Lung (tissue), 12 donors: Measurements from ENCODE around the gene ITPK1. TPM values are rescaled to one million over a fixed set of nuclear protein-coding genes. Genes with fewer than 3 reads are reported as not detected.

Experiments
- ATAC-seq: fragments of 200-7000 bp; cut with Tn5 transposase; one replicate; pipeline ENCODE4 v1.9.1; 2020; ENCODE audit warnings: moderate number of reproducible peaks; ENCODE audit not compliant: insufficient read depth, low FRiP score
- DNase-seq, 3 donors: peaks; one replicate each; pipeline ENCODE4 v3.0.0-alpha.2; 2013 to 2017
- H3K27ac ChIP-seq, 2 donors: one replicate each; pipeline ENCODE4 v1.5.1; 2013; ENCODE audit warnings: mild to moderate bottlenecking in 2 of 2, moderate library complexity in 2 of 2, control low read depth in 1 of 2, inconsistent platforms in 1 of 2, low read depth in 1 of 2, low read length in 1 of 2
- H3K27me3 ChIP-seq, 3 donors: one replicate each; pipeline ENCODE4 v1.5.1; 2013; ENCODE audit warnings: low read length in 2 of 3; ENCODE audit not compliant: control insufficient read depth in 3 of 3, insufficient read depth in 3 of 3
- H3K36me3 ChIP-seq, 4 donors: one replicate each; pipeline ENCODE4 v1.5.1; 2013; ENCODE audit warnings: low read length in 4 of 4, mild to moderate bottlenecking in 1 of 4, moderate library complexity in 1 of 4; ENCODE audit not compliant: control insufficient read depth in 4 of 4, insufficient read depth in 4 of 4
- H3K4me1 ChIP-seq, 5 donors: one replicate each; pipeline ENCODE4 v1.5.1; 2013; ENCODE audit warnings: low read length in 5 of 5, mild to moderate bottlenecking in 2 of 5, moderate library complexity in 1 of 5; ENCODE audit not compliant: control insufficient read depth in 5 of 5, insufficient read depth in 5 of 5
- H3K4me3 ChIP-seq: one replicate; pipeline ENCODE4 v1.5.1; 2013; ENCODE audit warnings: mild to moderate bottlenecking, control low read depth, moderate library complexity
- H3K9ac ChIP-seq, 2 donors: one replicate each; pipeline ENCODE4 v1.5.1; 2013; ENCODE audit warnings: low read length in 2 of 2, control low read depth in 1 of 2; ENCODE audit not compliant: insufficient read depth in 1 of 2
- H3K9me3 ChIP-seq, 4 donors: one replicate each; pipeline ENCODE4 v1.5.1; 2013; ENCODE audit warnings: low read length in 3 of 4, mild to moderate bottlenecking in 1 of 4, moderate library complexity in 1 of 4; ENCODE audit not compliant: control insufficient read depth in 4 of 4, insufficient read depth in 3 of 4
- CTCF ChIP-seq: IDR thresholded peaks from 2 replicates; pipeline ENCODE4 v1.5.1; 2012; ENCODE audit warnings: mild to moderate bottlenecking; ENCODE audit errors: control extremely low read depth, extremely low read depth
- WGBS, 2 donors: extraction: QIAGEN DNeasy Blood & Tissue Kit; methylation state at CpG; one replicate each; pipeline ENCODE4 v1.1.7; 2013; 5-methylcytosine and 5-hydroxymethylcytosine counted together
- polyA plus RNA-seq, 2 donors: library from polyadenylated mRNA; stranded (reverse); fragments of 200-250 nt; gene quantifications; one replicate each; pipeline ENCODE4 v1.2.1, GENCODE V29; 2013
- total RNA-seq, 2 donors: library from RNA; depleted of rRNA in 1 of 2; stranded (reverse); fragments of >200 nt in 1 of 2; gene quantifications; one replicate each; pipeline ENCODE4 v1.2.1, GENCODE V29; 2014 to 2021
- donor health status: control.
- donor health status: control.
- donor health status: Bipolar disorder and iron deficiency.
- donor health status: healthy.
- donor health status: DM: yes; HTN: yes; CAD: no.

ITPK1 gene
- total and polyA plus RNA-seq, 4 donors: 17.5 to 99.4 (median 45.3) TPM

GRCh38 chr14:92917956-92918355, 197.8 kb downstream of the ITPK1 start:
- DNase-seq (no peak), ATAC-seq (no peak)
- WGBS, 2 donors: 82 to 88% methylated on average over 7 of the region's 7 CpGs

GRCh38 chr14:92917041-92917940, 198.4 kb downstream of the ITPK1 start:
- 74 to 80% methylated on average over 14 of the region's 14 CpGs for WGBS, 2 donors
- no peak for TF ChIP-seq CTCF
- H3K27ac ChIP-seq: no peak overlapping the region
- H3K4me3 ChIP-seq: no peak overlapping the region
- H3K36me3 ChIP-seq: no peaks in the 10 kb centered on the region
- H3K27me3 ChIP-seq: peaks cover 0 to 5% (median 0%) of the 10 kb centered on the region in 3 donors
- no peak overlapping the region for H3K9ac ChIP-seq
- DNase-seq (no peak), ATAC-seq (no peak)
- H3K9me3 ChIP-seq: peaks cover 0 to 6% (median 0%) of the 10 kb centered on the region in 4 donors
- H3K4me1 ChIP-seq: no peaks in the 10 kb centered on the region

More at GRCh38 chr14:92917956-92918355, 197.8 kb downstream of the ITPK1 start:
- H3K4me1 ChIP-seq: peaks cover 0 to under 1% (median 0%) of the 10 kb centered on the region in 5 donors
- no peak overlapping the region for H3K9ac ChIP-seq
- peaks cover 0 to 6% (median 0%) of the 10 kb centered on the region in 4 donors for H3K9me3 ChIP-seq
- H3K36me3 ChIP-seq: no peaks in the 10 kb centered on the region
- peaks cover 0 to 7% (median 3%) of the 10 kb centered on the region in 3 donors for H3K27me3 ChIP-seq
- H3K27ac ChIP-seq: no peak overlapping the region
- no peak for TF ChIP-seq CTCF
- H3K4me3 ChIP-seq: no peak overlapping the region

GRCh38 chr14:92916201-92916600, 199.5 kb downstream of the ITPK1 start:
- DNase-seq (no peak), ATAC-seq (no peak)
- Histone ChIP-seq H3K9ac (no peak overlapping the region), H3K9me3 (peaks cover 0 to 6% (median 0%) of the 10 kb centered on the region in 4 donors), H3K4me1 (no peaks in the 10 kb centered on the region), H3K27ac (no peak overlapping the region), H3K27me3 (peaks cover 0 to 5% (median 0%) of the 10 kb centered on the region in 3 donors), H3K4me3 (no peak overlapping the region), H3K36me3 (no peaks in the 10 kb centered on the region)
- 73 to 83% methylated on average over 4 of the region's 4 CpGs for WGBS, 2 donors
- TF ChIP-seq CTCF: no peak
